GM19193 (cell line): Measurements from ENCODE around the gene NPAS2.

ENCODE experiments used
- POLR2A ChIP-seq: IDR thresholded peaks from 4 replicates; pipeline ENCODE4 v1.6.1; 2011; ENCODE audit not compliant: insufficient read depth, insufficient read length; ENCODE audit errors: extremely low read depth

The NPAS2 gene

GRCh38 chr2:100822587-100823248, 2.8 kb downstream of the NPAS2 start:
- TF ChIP-seq POLR2A: no peak

GRCh38 chr2:100823665-100824438, 3.9 kb downstream of the NPAS2 start:
- TF ChIP-seq POLR2A: no peak

- TF ChIP-seq POLR2A: no peak
These were observed 4.9 kb downstream of the NPAS2 start for GRCh38 chr2:100824842-100825241.

- TF ChIP-seq POLR2A: no peak
These were observed 6.6 kb downstream of the NPAS2 start for GRCh38 chr2:100826494-100826893.

GRCh38 chr2:100831158-100831750, 11.3 kb downstream of the NPAS2 start:
- no peak for TF ChIP-seq POLR2A

- no peak for TF ChIP-seq POLR2A
These were observed 11.9 kb downstream of the NPAS2 start for GRCh38 chr2:100831831-100832230.

GRCh38 chr2:100832885-100833284, 12.9 kb downstream of the NPAS2 start:
- no peak for TF ChIP-seq POLR2A

GRCh38 chr2:100833331-100833730, 13.4 kb downstream of the NPAS2 start:
- TF ChIP-seq POLR2A: no peak

- TF ChIP-seq POLR2A: no peak
These were observed 14.3 kb downstream of the NPAS2 start for GRCh38 chr2:100834221-100834620.

GRCh38 chr2:100835006-100835659, 15.2 kb downstream of the NPAS2 start:
- TF ChIP-seq POLR2A: no peak

- TF ChIP-seq POLR2A: no peak
These were observed 20.6 kb downstream of the NPAS2 start for GRCh38 chr2:100840519-100840918.

- TF ChIP-seq POLR2A: no peak
These were observed 22.4 kb downstream of the NPAS2 start for GRCh38 chr2:100842241-100842922.

- TF ChIP-seq POLR2A: no peak
These were observed 24.6 kb downstream of the NPAS2 start for GRCh38 chr2:100844514-100844913.

GRCh38 chr2:100845141-100845991, 25.4 kb downstream of the NPAS2 start:
- TF ChIP-seq POLR2A: no peak
